Medulla oblongata (tissue), 1 donor: Measurements from ENCODE around the gene FAM118B.
"Not testable (repeated sequence)": the region's sequence is repeated elsewhere in the genome, so short reads cannot be mapped to it uniquely, and the experiment has no call there.

Source experiments
- DNase-seq: peaks from one replicate; pipeline ENCODE4 v3.0.0-alpha.2; 2015; ENCODE audit errors: extremely low spot score

The FAM118B gene

GRCh38 chr11:126217491-126217890 lies 5.9 kb downstream of the FAM118B start:
- DNase-seq: no peak

- no peak for DNase-seq
Measured at GRCh38 chr11:126219547-126219946, 8.0 kb downstream of the FAM118B start.

- no peak for DNase-seq
Measured at GRCh38 chr11:126224647-126225294, 13.2 kb downstream of the FAM118B start.

GRCh38 chr11:126225295-126225665 lies 13.7 kb downstream of the FAM118B start:
- no peak for DNase-seq

GRCh38 chr11:126226334-126227084 lies 14.9 kb downstream of the FAM118B start:
- no peak for DNase-seq

GRCh38 chr11:126229858-126230540 lies 18.4 kb downstream of the FAM118B start:
- DNase-seq: no peak

GRCh38 chr11:126231725-126232459 lies 20.3 kb downstream of the FAM118B start:
- no peak for DNase-seq

- DNase-seq: no peak
Measured at GRCh38 chr11:126232683-126233082, 21.1 kb downstream of the FAM118B start.

GRCh38 chr11:126233391-126233790 lies 21.8 kb downstream of the FAM118B start:
- no peak for DNase-seq

GRCh38 chr11:126246636-126247035 lies 35.1 kb downstream of the FAM118B start:
- no peak for DNase-seq

GRCh38 chr11:126253265-126253664 lies 41.7 kb downstream of the FAM118B start:
- DNase-seq: no peak

- DNase-seq: no peak
Measured at GRCh38 chr11:126254819-126255218, 43.2 kb downstream of the FAM118B start.

- DNase-seq: not testable (repeated sequence)
Measured at GRCh38 chr11:126255507-126255906, 43.9 kb downstream of the FAM118B start.

GRCh38 chr11:126256216-126256615 lies 44.6 kb downstream of the FAM118B start:
- no peak for DNase-seq

- DNase-seq: no peak
Measured at GRCh38 chr11:126257144-126257543, 45.6 kb downstream of the FAM118B start.

GRCh38 chr11:126257764-126258163 lies 46.2 kb downstream of the FAM118B start:
- DNase-seq: no peak

GRCh38 chr11:126262216-126262615 lies 50.6 kb downstream of the FAM118B start:
- DNase-seq: no peak

- DNase-seq: no peak
Measured at GRCh38 chr11:126263489-126263888, 51.9 kb downstream of the FAM118B start.

- no peak for DNase-seq
Measured at GRCh38 chr11:126265811-126266210, 54.2 kb downstream of the FAM118B start.

- no peak for DNase-seq
Measured at GRCh38 chr11:126267650-126268049, 56.1 kb downstream of the FAM118B start.

- DNase-seq: no peak
Measured at GRCh38 chr11:126268361-126268707, 56.8 kb downstream of the FAM118B start.
